Measurements from ENCODE around the gene BHLHA15.

Gene BHLHA15

GRCh38 chr7:98221611-98222532, 10.6 kb downstream of the BHLHA15 start:
- Histone ChIP-seq H2AFZ (ENCODE audit: low read length, unreplicated experiment) (no peak overlapping the region), H3K79me2 (ENCODE audit: control insufficient read depth, insufficient read depth, low read length, unreplicated experiment) (no peaks in the 10 kb centered on the region), H3K27me3 (ENCODE audit: insufficient read depth, low read length) (no peaks in the 10 kb centered on the region), H3K4me1 (ENCODE audit: control insufficient read depth, insufficient read depth, low read length, unreplicated experiment) (no peaks in the 10 kb centered on the region), H3K27ac (ENCODE audit: low read depth, low read length) (no peak overlapping the region), H3K4me3 (ENCODE audit: low read depth, low read length) (no peak overlapping the region), H3K36me3 (ENCODE audit: insufficient read depth, low read length) (no peaks in the 10 kb centered on the region)

- no peak overlapping the region for H3K27ac ChIP-seq (ENCODE audit: low read depth, low read length)
Measured at GRCh38 chr7:98222533-98223195, 11.4 kb downstream of the BHLHA15 start.

DNA sequence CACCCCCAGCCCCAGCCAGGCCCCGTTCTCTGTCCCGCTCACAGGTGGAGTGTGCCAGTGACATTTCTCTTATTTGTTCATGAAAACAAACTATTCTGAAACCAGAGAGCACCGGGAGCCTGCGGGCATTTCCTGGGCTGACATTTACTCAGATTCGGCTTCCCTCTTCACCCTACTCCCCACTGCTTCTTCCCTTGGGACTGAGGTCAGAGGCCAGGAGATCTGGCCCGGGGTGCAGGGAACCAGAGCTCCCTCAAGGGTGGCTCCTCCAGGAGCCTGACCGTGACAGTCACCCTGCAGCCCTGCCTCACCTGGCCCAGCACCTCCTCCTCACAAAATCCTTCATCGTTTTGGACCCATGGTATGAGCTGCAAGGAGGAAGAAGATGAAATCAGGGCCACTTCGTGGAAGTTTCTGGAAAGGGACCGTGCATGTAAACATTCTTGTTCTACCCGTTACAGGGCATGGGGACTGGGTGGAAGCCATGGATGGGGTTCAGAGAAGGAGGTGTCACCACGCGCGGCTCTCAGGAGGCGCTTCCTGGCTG, 12.2 kb downstream of the BHLHA15 start:
- no peaks in the 10 kb centered on the region for H3K27me3 ChIP-seq (ENCODE audit: insufficient read depth, low read length)
- no peak overlapping the region for H3K4me3 ChIP-seq (ENCODE audit: low read depth, low read length)
- H3K36me3 ChIP-seq (ENCODE audit: insufficient read depth, low read length): no peaks in the 10 kb centered on the region
- H3K4me1 ChIP-seq (ENCODE audit: control insufficient read depth, insufficient read depth, low read length, unreplicated experiment): no peaks in the 10 kb centered on the region
- no peaks in the 10 kb centered on the region for H3K79me2 ChIP-seq (ENCODE audit: control insufficient read depth, insufficient read depth, low read length, unreplicated experiment)
- H2AFZ ChIP-seq (ENCODE audit: low read length, unreplicated experiment): no peak overlapping the region
- no peak overlapping the region for H3K27ac ChIP-seq (ENCODE audit: low read depth, low read length)

More at GRCh38 chr7:98222533-98223195, 11.4 kb downstream of the BHLHA15 start:
- Histone ChIP-seq H2AFZ (ENCODE audit: low read length, unreplicated experiment) (no peak overlapping the region), H3K4me3 (ENCODE audit: low read depth, low read length) (no peak overlapping the region), H3K36me3 (ENCODE audit: insufficient read depth, low read length) (no peaks in the 10 kb centered on the region), H3K4me1 (ENCODE audit: control insufficient read depth, insufficient read depth, low read length, unreplicated experiment) (no peaks in the 10 kb centered on the region), H3K27me3 (ENCODE audit: insufficient read depth, low read length) (no peaks in the 10 kb centered on the region), H3K79me2 (ENCODE audit: control insufficient read depth, insufficient read depth, low read length, unreplicated experiment) (no peaks in the 10 kb centered on the region)

- Histone ChIP-seq H3K36me3 (ENCODE audit: insufficient read depth, low read length) (no peaks in the 10 kb centered on the region), H2AFZ (ENCODE audit: low read length, unreplicated experiment) (no peak overlapping the region), H3K27ac (ENCODE audit: low read depth, low read length) (no peak overlapping the region)
Measured at GRCh38 chr7:98223898-98224700, 12.9 kb downstream of the BHLHA15 start.

GRCh38 chr7:98224701-98225181, 13.5 kb downstream of the BHLHA15 start:
- H3K79me2 ChIP-seq (ENCODE audit: control insufficient read depth, insufficient read depth, low read length, unreplicated experiment): no peaks in the 10 kb centered on the region
- H3K4me3 ChIP-seq (ENCODE audit: low read depth, low read length): no peak overlapping the region
- H3K4me1 ChIP-seq (ENCODE audit: control insufficient read depth, insufficient read depth, low read length, unreplicated experiment): no peaks in the 10 kb centered on the region
- no peak overlapping the region for H3K27ac ChIP-seq (ENCODE audit: low read depth, low read length)
- H3K27me3 ChIP-seq (ENCODE audit: insufficient read depth, low read length): no peaks in the 10 kb centered on the region
- no peaks in the 10 kb centered on the region for H3K36me3 ChIP-seq (ENCODE audit: insufficient read depth, low read length)
- no peak overlapping the region for H2AFZ ChIP-seq (ENCODE audit: low read length, unreplicated experiment)

More at GRCh38 chr7:98223898-98224700, 12.9 kb downstream of the BHLHA15 start:
- Histone ChIP-seq H3K4me1 (ENCODE audit: control insufficient read depth, insufficient read depth, low read length, unreplicated experiment) (no peaks in the 10 kb centered on the region), H3K79me2 (ENCODE audit: control insufficient read depth, insufficient read depth, low read length, unreplicated experiment) (no peaks in the 10 kb centered on the region), H3K27me3 (ENCODE audit: insufficient read depth, low read length) (no peaks in the 10 kb centered on the region), H3K4me3 (ENCODE audit: low read depth, low read length) (no peak overlapping the region)

DNA sequence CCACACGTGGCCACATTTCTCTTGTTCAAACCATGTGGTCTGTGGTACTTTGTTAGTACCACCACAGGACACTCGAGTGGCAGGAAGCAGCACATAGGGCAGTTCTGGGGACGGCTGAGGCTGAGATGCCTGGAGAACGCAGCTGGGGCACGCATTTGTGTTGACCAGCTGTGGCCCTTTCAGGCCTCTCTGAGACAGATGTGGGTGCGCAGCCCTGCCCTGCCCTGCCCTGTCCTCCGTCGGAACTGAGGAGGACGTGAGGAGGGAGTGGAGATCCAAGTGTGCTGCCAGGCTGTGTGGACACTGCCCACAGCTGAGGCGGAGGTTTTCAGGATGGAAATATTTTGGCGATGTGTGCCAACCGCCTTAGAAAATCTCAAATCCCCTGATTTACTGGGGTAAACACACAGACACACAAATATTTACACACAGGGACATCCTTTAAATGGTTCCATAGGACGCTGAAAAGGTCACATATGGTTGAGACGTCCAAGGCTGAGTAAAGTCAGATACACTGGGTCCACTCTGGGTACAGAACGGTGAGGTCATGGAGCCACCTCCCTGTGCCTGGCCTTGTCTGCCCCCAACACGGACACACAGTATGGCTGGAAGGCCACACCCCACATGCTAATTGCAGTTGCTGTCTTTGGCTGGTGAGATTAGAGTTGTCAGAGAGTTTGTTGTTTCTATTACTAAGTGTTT, 14.8 kb downstream of the BHLHA15 start:
- Histone ChIP-seq H3K27ac (ENCODE audit: low read depth, low read length) (no peak overlapping the region), H3K27me3 (ENCODE audit: insufficient read depth, low read length) (no peaks in the 10 kb centered on the region), H2AFZ (ENCODE audit: low read length, unreplicated experiment) (no peak overlapping the region), H3K79me2 (ENCODE audit: control insufficient read depth, insufficient read depth, low read length, unreplicated experiment) (no peaks in the 10 kb centered on the region), H3K36me3 (ENCODE audit: insufficient read depth, low read length) (no peaks in the 10 kb centered on the region), H3K4me3 (ENCODE audit: low read depth, low read length) (no peak overlapping the region), H3K4me1 (ENCODE audit: control insufficient read depth, insufficient read depth, low read length, unreplicated experiment) (no peaks in the 10 kb centered on the region)

DNA sequence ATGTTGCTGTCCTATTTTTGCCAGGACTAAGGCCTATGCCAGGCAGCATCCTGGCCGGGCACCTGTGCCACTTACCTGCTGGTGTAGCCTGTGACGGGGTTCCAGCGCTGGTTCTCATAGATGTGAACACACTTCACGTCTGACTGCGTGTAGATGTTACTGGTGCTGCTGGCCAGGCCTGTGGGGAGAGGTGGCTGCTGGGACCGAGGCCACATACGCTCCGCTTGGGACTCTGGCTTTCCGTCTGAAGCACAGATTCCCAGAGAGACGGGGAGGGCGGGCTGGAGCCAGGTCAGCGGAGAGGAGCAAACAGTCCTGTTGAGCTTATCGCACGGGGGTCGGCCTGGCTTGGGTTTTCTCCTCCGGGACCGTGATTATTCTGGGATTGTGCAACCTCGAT, 16.7 kb downstream of the BHLHA15 start:
- H3K27ac ChIP-seq (ENCODE audit: low read depth, low read length): no peak overlapping the region
- H3K4me1 ChIP-seq (ENCODE audit: control insufficient read depth, insufficient read depth, low read length, unreplicated experiment): no peaks in the 10 kb centered on the region
- no peak overlapping the region for H2AFZ ChIP-seq (ENCODE audit: low read length, unreplicated experiment)
- no peaks in the 10 kb centered on the region for H3K36me3 ChIP-seq (ENCODE audit: insufficient read depth, low read length)
- no peaks in the 10 kb centered on the region for H3K27me3 ChIP-seq (ENCODE audit: insufficient read depth, low read length)
- H3K79me2 ChIP-seq (ENCODE audit: control insufficient read depth, insufficient read depth, low read length, unreplicated experiment): no peaks in the 10 kb centered on the region
- H3K4me3 ChIP-seq (ENCODE audit: low read depth, low read length): no peak overlapping the region

DNA sequence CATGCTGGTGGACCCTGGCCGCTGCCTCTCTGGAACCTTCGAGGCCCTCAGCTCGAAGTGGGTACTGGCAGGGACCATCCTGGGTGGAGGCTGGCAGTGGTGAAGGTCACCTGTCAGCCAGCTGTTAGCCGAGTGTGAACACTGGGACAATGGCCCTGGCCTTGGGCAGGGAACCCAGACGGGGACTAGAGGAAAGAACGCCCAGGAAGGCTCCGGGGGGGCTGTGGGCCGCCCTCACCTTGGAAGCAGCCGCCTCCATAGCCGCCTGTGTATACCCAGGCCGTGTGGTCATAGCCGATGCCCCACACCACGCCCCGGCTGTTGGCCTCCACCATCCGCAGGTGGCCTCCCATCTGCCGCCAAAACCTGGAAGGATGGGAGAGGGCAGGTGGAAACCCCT, 17.6 kb downstream of the BHLHA15 start:
- no peak overlapping the region for H3K27ac ChIP-seq (ENCODE audit: low read depth, low read length)
- no peaks in the 10 kb centered on the region for H3K27me3 ChIP-seq (ENCODE audit: insufficient read depth, low read length)
- no peaks in the 10 kb centered on the region for H3K79me2 ChIP-seq (ENCODE audit: control insufficient read depth, insufficient read depth, low read length, unreplicated experiment)
- no peaks in the 10 kb centered on the region for H3K36me3 ChIP-seq (ENCODE audit: insufficient read depth, low read length)
- H3K4me3 ChIP-seq (ENCODE audit: low read depth, low read length): no peak overlapping the region
- no peaks in the 10 kb centered on the region for H3K4me1 ChIP-seq (ENCODE audit: control insufficient read depth, insufficient read depth, low read length, unreplicated experiment)
- H2AFZ ChIP-seq (ENCODE audit: low read length, unreplicated experiment): no peak overlapping the region

DNA sequence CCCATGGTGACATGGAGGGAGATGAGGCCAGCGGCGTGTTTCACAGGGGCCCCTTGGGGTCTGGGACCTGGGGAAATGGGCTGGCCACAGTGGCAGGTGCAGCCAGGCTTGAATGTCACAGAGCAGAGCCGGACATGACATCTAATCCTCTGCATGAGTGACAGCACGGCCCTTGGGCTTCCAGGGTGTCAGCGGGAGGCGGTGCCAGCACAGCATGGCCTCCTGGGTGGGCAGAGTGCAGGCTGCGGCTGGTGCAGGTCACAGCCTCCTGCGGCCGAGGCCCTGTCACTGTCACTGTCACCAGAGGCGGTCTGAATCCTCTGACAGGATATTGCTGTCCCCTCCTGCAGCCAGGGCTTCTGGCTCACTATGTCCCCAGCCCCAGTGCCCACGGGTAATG, 18.2 kb downstream of the BHLHA15 start:
- Histone ChIP-seq H3K36me3 (ENCODE audit: insufficient read depth, low read length) (no peaks in the 10 kb centered on the region), H3K27me3 (ENCODE audit: insufficient read depth, low read length) (no peaks in the 10 kb centered on the region), H3K4me3 (ENCODE audit: low read depth, low read length) (no peak overlapping the region), H3K27ac (ENCODE audit: low read depth, low read length) (no peak overlapping the region), H2AFZ (ENCODE audit: low read length, unreplicated experiment) (no peak overlapping the region), H3K4me1 (ENCODE audit: control insufficient read depth, insufficient read depth, low read length, unreplicated experiment) (no peaks in the 10 kb centered on the region), H3K79me2 (ENCODE audit: control insufficient read depth, insufficient read depth, low read length, unreplicated experiment) (no peaks in the 10 kb centered on the region)

Data from ACC112 (cell line).